H1 (cell line): ENCODE results near the gene CBY1. TPM values are rescaled to one million over a fixed set of nuclear protein-coding genes. Genes with fewer than 3 reads are reported as not detected.

ENCODE experiments used
- ATF3 ChIP-seq: IDR thresholded peaks from 2 replicates; pipeline ENCODE4 v1.6.1; 2011; ENCODE audit warnings: low read depth, mild to moderate bottlenecking, low read length; ENCODE audit not compliant: insufficient read depth
- CBX8 ChIP-seq: fragments of 300-800, 300-1000 bp; sonication (generic); IDR thresholded peaks from 2 replicates; pipeline ENCODE4 v1.7.1; 2016; ENCODE audit warnings: low read depth, low read length, borderline replicate concordance
- CHD7 ChIP-seq: fragments of 300-600 bp; sonication (generic); IDR thresholded peaks from 2 replicates; pipeline ENCODE4 v1.7.1; 2012; ENCODE audit warnings: low read length, moderate library complexity, mild to moderate bottlenecking, inconsistent platforms; ENCODE audit not compliant: insufficient replicate concordance
- FOSL1 ChIP-seq: IDR thresholded peaks from 2 replicates; pipeline ENCODE4 v1.6.1; 2011; ENCODE audit warnings: mild to moderate bottlenecking, low read depth, low read length, moderate library complexity; ENCODE audit not compliant: insufficient read depth
- GABPA ChIP-seq: IDR thresholded peaks from 2 replicates; pipeline ENCODE4 v1.6.1; 2011; ENCODE audit warnings: mild to moderate bottlenecking, low read length, moderate library complexity, borderline replicate concordance; ENCODE audit not compliant: insufficient read depth
- HDAC2 ChIP-seq, 2 experiments: fragments of 300-600 bp in 1 of 2; sonication (generic) in 1 of 2; IDR thresholded peaks; 2 replicates each; pipeline ENCODE4 v1.6.1; 2011 to 2012; ENCODE audit warnings: low read depth in 2 of 2, low read length in 2 of 2, mild to moderate bottlenecking in 2 of 2, moderate library complexity in 2 of 2, borderline replicate concordance in 1 of 2, inconsistent platforms in 1 of 2
- MAFK ChIP-seq: IDR thresholded peaks from 2 replicates; pipeline ENCODE4 v1.6.1; 2012; ENCODE audit warnings: low read depth, mild to moderate bottlenecking, improper control_type of control experiment, low read length
- RNF2 ChIP-seq: fragments of 200-900, 300-1000 bp; sonication (generic); IDR thresholded peaks from 2 replicates; pipeline ENCODE4 v1.7.1; 2016; ENCODE audit warnings: borderline replicate concordance, low read depth, mild to moderate bottlenecking, antibody characterized with exemption, low read length; ENCODE audit not compliant: poor library complexity, severe bottlenecking; ENCODE audit errors: missing control alignments
- polyA plus RNA-seq, 7 experiments: library from polyadenylated mRNA; depleted of rRNA in 3 of 7; stranded (reverse) in 5 of 7; unstranded in 2 of 7; fragments of >200 nt in 5 of 7; fragments of 200-250 nt in 2 of 7; gene quantifications; 1 replicate in 5 of 7; 2 replicates in 1 of 7; 4 replicates in 1 of 7; pipeline versions ENCODE4 v1.2.1 to v1.2.3, GENCODE V29; 2011 to 2013; ENCODE audit warnings: missing spikeins in 2 of 7, mixed read lengths in 2 of 7
- total RNA-seq: library from RNA; stranded (reverse); fragmentation: NEBNext Ultra II Directional; extraction: Animal tissue kit (Norgen Biotek cat#: 25700); gene quantifications from 2 replicates; pipeline ENCODE4 v1.2.1, GENCODE V29; 2021

CBY1 gene
- total and polyA plus RNA-seq, 2 of the 8 experiments (the other 6 are each of a cell fraction or from before 2014, with no cell fraction given) = 23.2 to 30.2 TPM

DNA sequence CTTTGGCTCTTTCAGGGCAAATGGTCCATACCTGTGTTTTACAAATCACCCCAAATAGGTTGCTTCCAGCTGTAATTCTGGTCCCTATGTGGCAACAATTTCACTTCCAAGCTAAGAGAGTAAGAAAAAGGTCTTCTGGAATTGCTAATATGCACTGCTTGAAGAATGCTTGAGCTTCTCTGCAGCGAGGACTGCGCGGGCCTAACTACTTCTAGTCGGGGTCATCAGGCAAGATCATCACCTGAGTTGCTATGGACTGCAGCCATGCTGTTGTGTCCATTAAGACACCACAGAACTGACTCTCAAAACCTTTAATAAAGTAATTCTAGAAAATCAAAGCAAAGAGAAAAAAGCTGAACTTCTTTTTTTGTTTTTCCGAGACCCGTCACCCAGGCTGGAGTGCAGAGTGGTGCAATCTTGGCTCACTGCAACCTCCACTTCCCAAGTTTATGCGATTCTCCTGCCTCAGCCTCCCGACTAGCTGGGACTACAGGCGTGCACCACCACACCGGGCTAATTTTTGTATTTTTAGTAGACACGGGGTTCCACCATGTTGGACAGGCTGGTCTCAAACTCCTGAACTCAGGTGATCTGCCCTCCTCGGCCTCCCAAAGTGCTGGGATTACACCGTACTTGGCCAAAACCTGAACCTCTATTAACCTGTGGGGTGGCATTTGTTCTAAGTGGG, 42.1 kb downstream of the CBY1 start (continued):
- TF ChIP-seq CHD7 = no peak
- TF ChIP-seq RNF2 = no peak
- no peak for TF ChIP-seq ATF3
- TF ChIP-seq FOSL1 = no peak
- no peak for TF ChIP-seq HDAC2 (IDR thresholded peaks at IDR 0.05; ENCODE audit: borderline replicate concordance in 1 of 2, low read depth in 2 of 2, low read length in 2 of 2)
- TF ChIP-seq GABPA = no peak
- no peak for TF ChIP-seq CBX8
- no peak for TF ChIP-seq MAFK
